ENCODE measurements around the gene FCRL2. TPM values are rescaled to one million over a fixed set of nuclear protein-coding genes. Genes with fewer than 3 reads are reported as not detected.

Gene FCRL2
- total RNA-seq, 1 donor from 2014 or later, result not detected

DNA sequence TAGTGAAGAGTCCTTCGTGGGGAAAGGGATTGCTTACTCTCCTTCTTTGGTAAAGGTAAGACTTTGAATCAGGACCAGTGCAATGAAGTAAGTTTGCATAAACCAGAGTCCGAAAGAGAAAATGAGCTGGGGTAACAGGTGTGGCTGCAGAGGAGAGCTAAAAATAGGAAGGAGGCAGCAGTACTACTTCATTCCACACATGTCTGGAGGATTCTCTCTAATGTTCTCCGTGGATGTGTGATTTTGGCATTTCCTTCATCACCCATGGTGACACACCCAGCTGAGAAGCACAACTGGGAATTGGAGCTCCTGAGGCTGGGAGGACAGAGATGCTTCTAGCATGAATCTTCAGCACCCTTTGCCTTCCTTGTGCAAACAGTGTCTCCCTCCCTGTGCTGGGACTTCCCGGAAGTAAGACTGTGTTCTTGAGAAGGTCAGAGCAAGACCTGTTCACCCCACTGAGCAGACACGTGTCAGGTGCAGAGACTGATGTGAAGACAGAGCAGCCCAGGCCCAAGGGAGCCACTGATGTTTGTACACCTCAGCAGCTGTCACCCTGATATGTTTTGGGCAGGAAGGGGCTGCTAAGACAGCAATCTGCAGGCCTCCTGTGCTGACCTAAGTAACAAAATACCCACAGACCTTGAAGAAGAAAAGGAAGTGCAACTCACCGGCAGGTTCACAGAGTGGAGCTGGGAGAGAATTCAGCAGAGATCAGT lies 29.7 kb upstream of the FCRL2 start:
- no peaks in the 10 kb centered on the region for H3K27me3 ChIP-seq (ENCODE audit: control insufficient read depth, insufficient read depth, low read length)
- no peak for DNase-seq (ENCODE audit: low read depth)
- H3K36me3 ChIP-seq (ENCODE audit: control insufficient read depth, insufficient read depth, low read length), result no peaks in the 10 kb centered on the region
- TF ChIP-seq, protein P1, sequence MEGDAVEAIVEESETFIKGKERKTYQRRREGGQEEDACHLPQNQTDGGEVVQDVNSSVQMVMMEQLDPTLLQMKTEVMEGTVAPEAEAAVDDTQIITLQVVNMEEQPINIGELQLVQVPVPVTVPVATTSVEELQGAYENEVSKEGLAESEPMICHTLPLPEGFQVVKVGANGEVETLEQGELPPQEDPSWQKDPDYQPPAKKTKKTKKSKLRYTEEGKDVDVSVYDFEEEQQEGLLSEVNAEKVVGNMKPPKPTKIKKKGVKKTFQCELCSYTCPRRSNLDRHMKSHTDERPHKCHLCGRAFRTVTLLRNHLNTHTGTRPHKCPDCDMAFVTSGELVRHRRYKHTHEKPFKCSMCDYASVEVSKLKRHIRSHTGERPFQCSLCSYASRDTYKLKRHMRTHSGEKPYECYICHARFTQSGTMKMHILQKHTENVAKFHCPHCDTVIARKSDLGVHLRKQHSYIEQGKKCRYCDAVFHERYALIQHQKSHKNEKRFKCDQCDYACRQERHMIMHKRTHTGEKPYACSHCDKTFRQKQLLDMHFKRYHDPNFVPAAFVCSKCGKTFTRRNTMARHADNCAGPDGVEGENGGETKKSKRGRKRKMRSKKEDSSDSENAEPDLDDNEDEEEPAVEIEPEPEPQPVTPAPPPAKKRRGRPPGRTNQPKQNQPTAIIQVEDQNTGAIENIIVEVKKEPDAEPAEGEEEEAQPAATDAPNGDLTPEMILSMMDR (IDR thresholded peaks at IDR 0.05; ENCODE audit: insufficient read depth, low read length, poor library complexity, severe bottlenecking), result no peak
- no peak overlapping the region for H3K4me3 ChIP-seq (ENCODE audit: low read depth, low read length)

DNA sequence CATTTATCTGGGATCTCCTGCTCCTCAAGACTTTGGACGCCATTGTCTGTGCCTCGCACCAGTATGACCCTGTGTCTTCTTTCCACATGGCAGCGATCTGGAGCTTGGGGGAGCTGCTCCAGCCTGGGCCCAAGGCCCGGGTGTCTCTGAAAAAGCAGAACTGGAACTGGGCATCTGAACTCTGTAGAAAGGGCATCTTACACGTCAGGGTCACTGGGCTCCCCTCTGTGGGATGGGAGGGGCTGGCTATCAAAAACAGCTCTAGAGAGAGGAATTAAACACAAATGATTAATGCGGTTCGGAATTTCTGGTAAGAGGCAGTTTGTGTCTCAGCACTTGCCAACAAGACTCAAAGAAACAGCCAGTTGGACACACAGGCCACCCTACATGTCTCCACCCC lies 26.9 kb upstream of the FCRL2 start:
- Histone ChIP-seq H3K27me3 (ENCODE audit: control insufficient read depth, insufficient read depth, low read length) (no peaks in the 10 kb centered on the region), H3K4me3 (ENCODE audit: low read depth, low read length) (no peak overlapping the region), H3K36me3 (ENCODE audit: control insufficient read depth, insufficient read depth, low read length) (no peaks in the 10 kb centered on the region)
- TF ChIP-seq, protein P1 (IDR thresholded peaks at IDR 0.05; ENCODE audit: insufficient read depth, low read length, poor library complexity, severe bottlenecking), result no peak
- no peak for DNase-seq (ENCODE audit: low read depth)

DNA sequence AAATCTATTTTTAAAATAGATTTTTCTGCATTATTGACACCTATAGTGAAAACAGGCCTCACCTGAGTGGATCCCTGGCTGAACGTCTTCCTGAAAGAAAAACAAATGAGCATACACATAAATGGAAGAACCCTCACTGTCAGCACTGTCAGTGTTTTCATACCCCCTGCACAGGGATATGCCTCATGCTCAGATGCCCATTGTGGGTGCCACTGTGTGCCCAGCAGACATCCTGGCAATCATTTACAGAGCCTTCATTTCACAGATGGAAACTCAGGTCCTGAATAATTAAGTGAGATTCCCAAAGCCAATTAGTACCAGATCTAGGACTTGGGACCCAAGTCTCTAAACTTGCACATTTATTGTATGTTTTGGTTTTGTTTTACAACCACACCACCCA lies 23.1 kb upstream of the FCRL2 start:
- H3K4me3 ChIP-seq (ENCODE audit: low read depth, low read length), result no peak overlapping the region
- TF ChIP-seq, protein P1 (IDR thresholded peaks at IDR 0.05; ENCODE audit: insufficient read depth, low read length, poor library complexity, severe bottlenecking), result no peak
- no peak for DNase-seq (ENCODE audit: low read depth)
- peaks cover 2% of the 10 kb centered on the region for H3K27me3 ChIP-seq (ENCODE audit: control insufficient read depth, insufficient read depth, low read length)
- H3K36me3 ChIP-seq (ENCODE audit: control insufficient read depth, insufficient read depth, low read length), result no peaks in the 10 kb centered on the region

DNA sequence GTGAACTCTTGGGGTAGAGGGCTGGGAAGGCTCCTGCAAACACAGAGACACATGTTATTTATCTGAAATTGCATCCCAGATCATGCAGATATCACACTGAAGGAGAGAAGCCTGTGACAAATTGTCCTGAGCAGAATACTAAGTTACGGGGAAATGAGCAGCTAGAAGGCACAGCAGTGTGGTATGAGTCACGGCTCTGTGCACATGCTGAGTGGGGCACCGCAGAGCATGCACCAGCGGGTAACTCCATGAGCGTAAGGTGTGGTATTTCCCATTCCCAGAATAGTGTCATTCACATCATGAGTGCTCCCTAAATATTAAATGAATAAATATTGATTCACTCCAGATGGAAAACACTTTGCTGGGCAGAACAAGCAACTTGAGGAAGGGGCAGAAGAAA lies 21.3 kb upstream of the FCRL2 start:
- TF ChIP-seq, protein P1 (IDR thresholded peaks at IDR 0.05; ENCODE audit: insufficient read depth, low read length, poor library complexity, severe bottlenecking), result no peak
- Histone ChIP-seq H3K36me3 (ENCODE audit: control insufficient read depth, insufficient read depth, low read length) (no peaks in the 10 kb centered on the region), H3K27me3 (ENCODE audit: control insufficient read depth, insufficient read depth, low read length) (peaks cover 2% of the 10 kb centered on the region), H3K4me3 (ENCODE audit: low read depth, low read length) (no peak overlapping the region)
- DNase-seq (ENCODE audit: low read depth), result peak; percentile 14

DNA sequence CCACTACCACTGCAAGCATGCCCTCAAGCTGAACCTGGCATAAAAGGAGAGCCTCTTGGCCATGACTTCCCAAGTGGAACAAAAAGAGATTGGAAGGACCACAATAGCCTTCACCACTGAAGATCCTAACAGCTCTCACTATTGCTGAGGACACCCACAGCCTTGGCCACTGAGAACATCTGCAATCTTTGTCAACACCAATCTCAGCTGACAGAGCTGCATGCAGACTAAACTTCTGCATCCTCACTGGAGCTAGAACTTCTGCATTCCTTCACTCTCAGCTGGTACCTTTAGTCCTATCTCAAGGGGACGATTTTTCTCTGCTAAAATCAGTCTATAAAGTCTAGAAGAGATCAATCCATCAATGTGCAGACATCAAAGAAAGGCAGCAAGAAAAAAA lies 8.3 kb upstream of the FCRL2 start:
- no peak for DNase-seq (ENCODE audit: low read depth)
- H3K27me3 ChIP-seq (ENCODE audit: control insufficient read depth, insufficient read depth, low read length), result no peaks in the 10 kb centered on the region
- H3K36me3 ChIP-seq (ENCODE audit: control insufficient read depth, insufficient read depth, low read length), result no peaks in the 10 kb centered on the region
- H3K4me3 ChIP-seq (ENCODE audit: low read depth, low read length), result no peak overlapping the region
- TF ChIP-seq, protein P1 (IDR thresholded peaks at IDR 0.05; ENCODE audit: insufficient read depth, low read length, poor library complexity, severe bottlenecking), result no peak

DNA sequence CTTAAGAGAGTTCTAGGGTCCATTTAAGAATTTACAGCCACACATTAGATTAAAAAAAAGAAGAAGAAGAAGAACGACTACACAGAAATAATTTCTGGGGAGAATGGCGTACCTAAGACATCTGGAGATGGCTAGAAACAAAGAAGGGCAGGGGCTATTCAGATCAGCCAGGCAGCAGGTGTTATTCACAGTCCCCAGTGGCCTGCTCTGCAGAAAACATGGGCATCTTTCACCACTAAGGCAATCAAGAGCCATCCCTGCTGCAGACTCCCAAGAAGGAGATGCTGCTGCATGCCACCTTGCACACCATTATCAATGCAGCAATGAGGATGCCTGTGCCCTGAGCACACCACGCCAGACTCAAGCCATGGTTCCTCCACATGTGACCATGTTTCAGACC lies 7.9 kb upstream of the FCRL2 start:
- Histone ChIP-seq H3K4me3 (ENCODE audit: low read depth, low read length) (no peak overlapping the region), H3K36me3 (ENCODE audit: control insufficient read depth, insufficient read depth, low read length) (no peaks in the 10 kb centered on the region), H3K27me3 (ENCODE audit: control insufficient read depth, insufficient read depth, low read length) (no peaks in the 10 kb centered on the region)
- DNase-seq (ENCODE audit: low read depth), result no peak
- TF ChIP-seq, protein P1 (IDR thresholded peaks at IDR 0.05; ENCODE audit: insufficient read depth, low read length, poor library complexity, severe bottlenecking), result no peak
